GM12878 (cell line): ENCODE data around the gene PARD6A. TPM values are rescaled to one million over a fixed set of nuclear protein-coding genes. Genes with fewer than 3 reads are reported as not detected.

Experiments used
- ATAC-seq: fragments of 200-7000 bp; cut with Tn5 transposase; 3 replicates; pipeline ENCODE4 v1.9.1; 2020; ENCODE audit warnings: mild to moderate bottlenecking, moderate library complexity
- BruUV-seq: library from RNA; stranded (reverse); fragments of 400-500 nt; replicated peaks from 2 replicates; lab custom pipeline; 2021; lab: Mats Ljungman, UMichigan
- CTCF ChIA-PET: fragments of 300-600 bp; sonication (Branson Sonifier 250); formaldehyde crosslinking; extraction: SDS; loops from one replicate; lab custom pipeline; 2021; ENCODE audit warnings: inconsistent platforms; lab: Yijun Ruan, JAX
- POLR2A ChIA-PET: fragments of 350-600 bp; formaldehyde crosslinking; extraction: SDS; loops from one replicate; lab custom pipeline; 2021; ENCODE audit warnings: inconsistent platforms; lab: Charles Lee
- RAD21 ChIA-PET: fragments of 300-600 bp; sonication (Branson Sonifier 250); formaldehyde crosslinking; loops from one replicate; lab custom pipeline; 2023; ENCODE audit warnings: antibody characterized with exemption; ENCODE audit not compliant: unreplicated experiment; lab: Charles Lee
- SMC1A ChIA-PET: fragments of 300-600 bp; sonication (Branson Sonifier 250); formaldehyde crosslinking; loops from one replicate; lab custom pipeline; 2023; ENCODE audit not compliant: unreplicated experiment, uncharacterized antibody; lab: Charles Lee
- DNase-seq: peaks from one replicate; pipeline ENCODE4 v3.0.0-alpha.2; 2011; ENCODE audit warnings: low read depth, low spot score
- FAIRE-seq: peaks from 3 replicates; lab custom pipeline; 2011; peaks lifted over from hg19 to GRCh38; lab: Jason Lieb, UNC
- H2AFZ ChIP-seq: 2 replicates; pipeline ENCODE4 v1.6.0; 2011; ENCODE audit warnings: low read depth, low read length, control low read depth; ENCODE audit not compliant: control insufficient read depth
- H3K27ac ChIP-seq: 2 replicates; pipeline ENCODE4 v1.5.1; 2011; ENCODE audit warnings: control low read depth; ENCODE audit not compliant: control insufficient read depth, insufficient read depth
- H3K27me3 ChIP-seq, 2 experiments: replicated peaks in 1 of 2; 2 replicates each; pipeline versions ENCODE4 v1.6.0 to v1.6.1; 2011; ENCODE audit warnings: low read length in 1 of 2; ENCODE audit not compliant: control insufficient read depth in 2 of 2, insufficient read depth in 2 of 2
- H3K36me3 ChIP-seq, 2 experiments: 2 replicates each; pipeline ENCODE4 v1.5.1; 2011; ENCODE audit warnings: low read length in 1 of 2; ENCODE audit not compliant: control insufficient read depth in 2 of 2, insufficient read depth in 2 of 2
- H3K4me1 ChIP-seq: 2 replicates; pipeline ENCODE4 v1.6.1; 2011; ENCODE audit warnings: mild to moderate bottlenecking, low read length, moderate library complexity, mixed read lengths; ENCODE audit not compliant: control insufficient read depth, insufficient read depth
- H3K4me2 ChIP-seq: 2 replicates; pipeline ENCODE4 v1.6.0; 2011; ENCODE audit warnings: control low read depth; ENCODE audit not compliant: control insufficient read depth, insufficient read depth
- H3K4me3 ChIP-seq: fragments of 200-600 bp; sonication (generic); 2 replicates; pipeline ENCODE4 v1.5.1; 2016
- H3K79me2 ChIP-seq: 2 replicates; pipeline ENCODE4 v1.6.0; 2011; ENCODE audit warnings: low read length; ENCODE audit not compliant: control insufficient read depth, insufficient read depth
- H3K9ac ChIP-seq: 2 replicates; pipeline ENCODE4 v1.8.0; 2011; ENCODE audit warnings: low read length, control low read depth, mixed read lengths; ENCODE audit not compliant: control insufficient read depth, insufficient read depth
- H3K9me3 ChIP-seq: replicated peaks from 3 replicates; pipeline ENCODE4 v1.5.1; 2011; ENCODE audit warnings: mild to moderate bottlenecking, low read length; ENCODE audit not compliant: control insufficient read depth, insufficient read depth
- H4K20me1 ChIP-seq: 2 replicates; pipeline ENCODE4 v1.6.0; 2011; ENCODE audit not compliant: control insufficient read depth, insufficient read depth
- MTA2 ChIP-seq: fragments of 450-650 bp; IDR thresholded peaks from 2 replicates; pipeline ENCODE4 v1.6.1; 2016; ENCODE audit warnings: low read depth, mild to moderate bottlenecking, moderate library complexity
- MYC ChIP-seq: IDR thresholded peaks from 2 replicates; pipeline ENCODE4 v1.6.1; 2011; ENCODE audit warnings: mild to moderate bottlenecking, low read length, moderate library complexity, inconsistent platforms; ENCODE audit not compliant: insufficient read depth, insufficient replicate concordance, insufficient read length, severe bottlenecking
- NFYB ChIP-seq: IDR thresholded peaks from 2 replicates; pipeline ENCODE4 v1.6.1; 2011; ENCODE audit warnings: low read depth, mild to moderate bottlenecking, low read length, improper control_type of control experiment, moderate library complexity; ENCODE audit not compliant: insufficient read depth
- RCOR1 ChIP-seq: conservative IDR thresholded peaks from 2 replicates; pipeline ENCODE4 v1.6.1; 2012; ENCODE audit warnings: low read depth, low read length, improper control_type of control experiment
- TBL1XR1 ChIP-seq: IDR thresholded peaks from 2 replicates; pipeline ENCODE4 v1.6.1; 2012; ENCODE audit warnings: low read depth, low read length, improper control_type of control experiment
- TCF3 ChIP-seq: IDR thresholded peaks from 2 replicates; pipeline ENCODE4 v1.6.1; 2012; ENCODE audit warnings: low read depth, mild to moderate bottlenecking, low read length, borderline replicate concordance; ENCODE audit not compliant: insufficient read depth
- WGBS: methylation state at CpG from one replicate; pipeline ENCODE4 v1.1.6; 2016; ENCODE audit warnings: low lambda C conversion rate; ENCODE audit not compliant: insufficient replicate concordance, insufficient coverage; ENCODE audit errors: missing lambda C conversion rate; 5-methylcytosine and 5-hydroxymethylcytosine counted together
- in situ Hi-C: fragments of 300-500 bp; cut with MboI; formaldehyde crosslinking; loops from 9 replicates; pipeline ENCODE4 v1.14.3; 2018; ENCODE audit warnings: mixed read lengths
- intact Hi-C: fragments of 100-400 bp; cut with micrococcal nuclease; formaldehyde crosslinking; loops from one replicate; pipeline ENCODE4 v1.14.2; 2022; ENCODE audit not compliant: unreplicated experiment
- polyA plus RNA-seq, 11 experiments: library from polyadenylated mRNA; depleted of rRNA in 4 of 11; unstranded in 6 of 11; stranded (reverse) in 5 of 11; fragments of >200 nt; fragmentation: Nextera tagmentation in 4 of 11; fragmentation: Illumina TruSeq in 1 of 11; extraction: Ambion mirVana in 4 of 11; extraction: Trizol in 1 of 11; gene quantifications; 1 replicate in 1 of 11; 2 replicates in 10 of 11; pipeline versions ENCODE4 v1.2.1 to v1.2.3, GENCODE V29; 2011 to 2016; ENCODE audit warnings: inconsistent platforms in 2 of 11, missing spikeins in 2 of 11, low read depth in 1 of 11
- total RNA-seq, 4 experiments: library from RNA; depleted of rRNA in 3 of 4; stranded (reverse); fragments of >200 nt in 3 of 4; fragmentation: Illumina TruSeq in 1 of 4; extraction: Trizol in 1 of 4; gene quantifications; 2 replicates each; pipeline versions ENCODE4 v1.2.1 to v1.2.3, GENCODE V29; 2013 to 2021
- TF ChIP-seq, protein P1 (sequence below): fragments of 450-650 bp; conservative IDR thresholded peaks from 2 replicates; pipeline ENCODE4 v1.6.1; 2017; ENCODE audit warnings: mild to moderate bottlenecking, moderate library complexity
- TF ChIP-seq, protein P2 (sequence below): IDR thresholded peaks from 2 replicates; pipeline ENCODE4 v1.6.1; 2012; ENCODE audit warnings: low read depth, low read length, improper control_type of control experiment

The PARD6A gene
- total and polyA plus RNA-seq, 10 of the 15 experiments (the other 5 are each of a cell fraction or from before 2014, with no cell fraction given) = 0.42 to 10.1 (median 4.4) TPM

DNA sequence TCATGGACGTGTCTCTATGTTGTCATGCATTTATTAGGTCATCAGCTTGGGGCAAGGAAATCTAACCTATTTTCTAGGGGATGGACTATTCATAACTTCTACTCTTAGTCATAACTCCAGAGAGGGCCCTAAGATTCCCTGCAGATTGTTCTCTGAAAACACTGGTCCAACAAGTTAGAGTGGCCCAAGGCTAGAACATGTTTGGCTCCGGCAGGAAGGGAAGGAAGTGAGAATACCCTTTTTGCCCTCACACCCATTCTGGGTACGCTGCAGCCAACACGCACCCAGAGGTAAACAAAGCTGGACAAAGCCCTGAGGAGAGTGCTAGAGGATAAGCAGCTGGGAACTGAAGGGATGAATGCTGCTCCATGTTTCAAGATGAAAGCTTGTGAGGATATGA lies 15.8 kb downstream of the PARD6A start (continued):
- TF ChIP-seq, protein P1, sequence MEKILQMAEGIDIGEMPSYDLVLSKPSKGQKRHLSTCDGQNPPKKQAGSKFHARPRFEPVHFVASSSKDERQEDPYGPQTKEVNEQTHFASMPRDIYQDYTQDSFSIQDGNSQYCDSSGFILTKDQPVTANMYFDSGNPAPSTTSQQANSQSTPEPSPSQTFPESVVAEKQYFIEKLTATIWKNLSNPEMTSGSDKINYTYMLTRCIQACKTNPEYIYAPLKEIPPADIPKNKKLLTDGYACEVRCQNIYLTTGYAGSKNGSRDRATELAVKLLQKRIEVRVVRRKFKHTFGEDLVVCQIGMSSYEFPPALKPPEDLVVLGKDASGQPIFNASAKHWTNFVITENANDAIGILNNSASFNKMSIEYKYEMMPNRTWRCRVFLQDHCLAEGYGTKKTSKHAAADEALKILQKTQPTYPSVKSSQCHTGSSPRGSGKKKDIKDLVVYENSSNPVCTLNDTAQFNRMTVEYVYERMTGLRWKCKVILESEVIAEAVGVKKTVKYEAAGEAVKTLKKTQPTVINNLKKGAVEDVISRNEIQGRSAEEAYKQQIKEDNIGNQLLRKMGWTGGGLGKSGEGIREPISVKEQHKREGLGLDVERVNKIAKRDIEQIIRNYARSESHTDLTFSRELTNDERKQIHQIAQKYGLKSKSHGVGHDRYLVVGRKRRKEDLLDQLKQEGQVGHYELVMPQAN = no peak
- TF ChIP-seq RCOR1 = no peak
- no peak for TF ChIP-seq NFYB
- TF ChIP-seq MTA2 = no peak

DNA sequence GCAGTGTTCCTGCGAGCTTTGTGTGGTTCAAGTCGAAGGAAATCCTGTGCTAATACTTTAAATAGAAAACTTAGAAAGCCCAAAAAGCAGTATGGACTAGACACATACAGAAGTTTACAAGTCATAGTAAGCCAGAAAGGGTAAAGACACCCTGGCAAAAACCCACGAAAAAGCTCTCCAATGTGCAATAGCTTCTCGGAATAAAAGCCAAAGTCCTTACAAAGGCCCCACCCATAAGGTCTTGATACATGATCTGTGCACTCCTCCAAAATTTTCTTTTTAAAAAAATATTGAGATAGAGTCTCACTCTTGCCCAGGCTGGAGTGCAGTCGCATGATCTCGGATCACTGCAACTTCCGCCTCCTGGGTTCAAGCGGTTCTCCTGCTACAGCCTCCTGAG lies 16.2 kb downstream of the PARD6A start:
- no TSS peak for BruUV-seq
- POLR2A ChIA-PET = interaction anchor here (0.6 kb wide), 1 partner anchor 182 kb away, joined by 4 read pairs; no protein-coding TSS in a partner anchor

More for the DNA sequence above, 16.2 kb downstream of the PARD6A start:
- CTCF ChIA-PET = interaction anchor here (0.9 to 1.1 kb wide), 3 partner anchors 9 to 139 kb away, joined by 3 to 6 read pairs (median 5); partner anchors contain the start of gene GFOD2
- H3K4me1 ChIP-seq = peaks cover 5% of the 10 kb centered on the region
- intact Hi-C loops (no loop called here), in situ Hi-C loops (loop anchor here (5.0 kb wide), 1 partner anchor 250 kb away; no protein-coding TSS in a partner anchor)
- H3K9ac ChIP-seq = no peak overlapping the region
- no peaks in the 10 kb centered on the region for H3K79me2 ChIP-seq
- H3K27me3 ChIP-seq = no peaks in the 10 kb centered on the region
- H3K27ac ChIP-seq = no peak overlapping the region
- 0 out of 4 replicates have a peak, but pooled peaks cover 0 to 1% of the 10 kb centered on the region in 2 experiments for H3K36me3 ChIP-seq
- H3K9me3 ChIP-seq = no peaks in the 10 kb centered on the region
- H2AFZ ChIP-seq = no peak overlapping the region
- SMC1A ChIA-PET = interaction anchor here (0.9 kb wide), 1 partner anchor 10 kb away, joined by 4 read pairs; no protein-coding TSS in a partner anchor
- TF ChIP-seq MYC = no peak
- TF ChIP-seq, protein P2, sequence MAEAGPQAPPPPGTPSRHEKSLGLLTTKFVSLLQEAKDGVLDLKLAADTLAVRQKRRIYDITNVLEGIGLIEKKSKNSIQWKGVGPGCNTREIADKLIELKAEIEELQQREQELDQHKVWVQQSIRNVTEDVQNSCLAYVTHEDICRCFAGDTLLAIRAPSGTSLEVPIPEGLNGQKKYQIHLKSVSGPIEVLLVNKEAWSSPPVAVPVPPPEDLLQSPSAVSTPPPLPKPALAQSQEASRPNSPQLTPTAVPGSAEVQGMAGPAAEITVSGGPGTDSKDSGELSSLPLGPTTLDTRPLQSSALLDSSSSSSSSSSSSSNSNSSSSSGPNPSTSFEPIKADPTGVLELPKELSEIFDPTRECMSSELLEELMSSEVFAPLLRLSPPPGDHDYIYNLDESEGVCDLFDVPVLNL = no peak
- no peak for TF ChIP-seq TCF3
- no peak for TF ChIP-seq TBL1XR1
- ATAC-seq (no peak), FAIRE-seq (no peak), DNase-seq (no peak)
- no peak overlapping the region for H3K4me2 ChIP-seq
- no peak overlapping the region for H3K4me3 ChIP-seq
- RAD21 ChIA-PET = no interaction called here
- H4K20me1 ChIP-seq = no peaks in the 10 kb centered on the region
- 78% methylated on average over 8 of the region's 8 CpGs for WGBS
